IMR-90 (cell line): ENCODE data around the gene ZNF211. TPM values are rescaled to one million over a fixed set of nuclear protein-coding genes. Genes with fewer than 3 reads are reported as not detected.

ENCODE experiments used
- ATAC-seq: fragments of 200-7000 bp; cut with Tn5 transposase; 2 replicates; pipeline ENCODE4 v1.9.1; 2020; ENCODE audit warnings: low read depth, mild to moderate bottlenecking, moderate library complexity
- BruUV-seq: library from RNA; stranded (reverse); fragments of 400-500 nt; replicated peaks from 2 replicates; lab custom pipeline; 2021; lab: Mats Ljungman, UMichigan
- CTCF ChIA-PET: fragments of 300-600 bp; formaldehyde crosslinking; extraction: SDS; loops from one replicate; lab custom pipeline; 2021; ENCODE audit warnings: antibody characterized with exemption; lab: Yijun Ruan, JAX
- POLR2A ChIA-PET: fragments of 300-600 bp; sonication (Branson Sonifier 250); formaldehyde crosslinking; loops from one replicate; lab custom pipeline; 2022; ENCODE audit warnings: antibody characterized with exemption; ENCODE audit not compliant: unreplicated experiment; lab: Charles Lee
- DNase-seq: peaks from one replicate; pipeline ENCODE4 v3.0.0; 2013
- H2AFZ ChIP-seq: replicated peaks from 2 replicates; pipeline ENCODE3; 2013; ENCODE audit warnings: low read length, mild to moderate bottlenecking; ENCODE audit not compliant: poor library complexity
- H2AK5ac ChIP-seq: 2 replicates; pipeline ENCODE4 v1.6.1; 2013; ENCODE audit warnings: low read depth, low read length, inconsistent platforms
- H2AK9ac ChIP-seq: replicated peaks from 2 replicates; pipeline ENCODE3; 2013; ENCODE audit warnings: mild to moderate bottlenecking, low read depth, low read length, moderate library complexity; ENCODE audit not compliant: poor library complexity
- H2BK120ac ChIP-seq: 2 replicates; pipeline ENCODE4 v1.6.1; 2013; ENCODE audit warnings: low read depth, low read length, inconsistent platforms
- H2BK15ac ChIP-seq: 3 replicates; pipeline ENCODE4 v1.6.1; 2013; ENCODE audit warnings: low read depth, low read length, inconsistent platforms
- H2BK20ac ChIP-seq: 2 replicates; pipeline ENCODE4 v1.6.1; 2013; ENCODE audit warnings: low read depth, mild to moderate bottlenecking, inconsistent platforms, low read length, moderate library complexity
- H2BK5ac ChIP-seq: 2 replicates; pipeline ENCODE4 v1.6.1; 2013; ENCODE audit warnings: mild to moderate bottlenecking, low read depth, low read length, inconsistent platforms; ENCODE audit not compliant: poor library complexity, severe bottlenecking
- H3K14ac ChIP-seq: replicated peaks from 2 replicates; pipeline ENCODE4 v1.6.1; 2013; ENCODE audit warnings: low read depth, low read length, inconsistent platforms
- H3K18ac ChIP-seq: 2 replicates; pipeline ENCODE4 v1.6.1; 2013; ENCODE audit warnings: low read depth, low read length, control low read depth
- H3K23ac ChIP-seq: 2 replicates; pipeline ENCODE4 v1.6.1; 2013; ENCODE audit warnings: low read depth, low read length, inconsistent platforms
- H3K27ac ChIP-seq: 2 replicates; pipeline ENCODE4 v1.5.1; 2013; ENCODE audit warnings: mild to moderate bottlenecking, control low read depth, low read length; ENCODE audit not compliant: insufficient read depth
- H3K27me3 ChIP-seq: 2 replicates; pipeline ENCODE4 v1.6.1; 2013; ENCODE audit warnings: low read length; ENCODE audit not compliant: control insufficient read depth, insufficient read depth
- H3K36me3 ChIP-seq: 2 replicates; pipeline ENCODE4 v1.6.1; 2013; ENCODE audit warnings: low read length, mixed read lengths; ENCODE audit not compliant: control insufficient read depth, insufficient read depth
- H3K4ac ChIP-seq: 2 replicates; pipeline ENCODE4 v1.6.1; 2013; ENCODE audit warnings: low read depth, low read length, inconsistent platforms
- H3K4me1 ChIP-seq: 2 replicates; pipeline ENCODE4 v1.6.1; 2013; ENCODE audit warnings: low read length, mixed read lengths; ENCODE audit not compliant: control insufficient read depth, insufficient read depth
- H3K4me2 ChIP-seq: 2 replicates; pipeline ENCODE4 v1.6.1; 2013; ENCODE audit warnings: low read depth, mild to moderate bottlenecking, control low read depth, low read length, moderate library complexity
- H3K4me3 ChIP-seq: 2 replicates; pipeline ENCODE4 v1.5.1; 2013; ENCODE audit warnings: low read depth, mild to moderate bottlenecking, control low read depth, low read length, moderate library complexity; ENCODE audit not compliant: insufficient read depth
- H3K56ac ChIP-seq: 2 replicates; pipeline ENCODE4 v1.6.1; 2013; ENCODE audit warnings: low read length, inconsistent platforms; ENCODE audit not compliant: insufficient read depth; ENCODE audit errors: extremely low read depth
- H3K79me1 ChIP-seq, 2 experiments: 2 replicates each; pipeline ENCODE4 v1.6.1; 2013; ENCODE audit warnings: low read length in 2 of 2, inconsistent platforms in 1 of 2, low read depth in 1 of 2
- H3K9ac ChIP-seq: 2 replicates; pipeline ENCODE4 v1.6.1; 2013; ENCODE audit warnings: low read depth, low read length, control low read depth
- H3K9me1 ChIP-seq: 2 replicates; pipeline ENCODE4 v1.6.1; 2013; ENCODE audit warnings: low read length, inconsistent platforms; ENCODE audit not compliant: insufficient read depth
- H3K9me3 ChIP-seq: 2 replicates; pipeline ENCODE4 v1.6.1; 2013; ENCODE audit warnings: low read length; ENCODE audit not compliant: control insufficient read depth, insufficient read depth
- H4K20me1 ChIP-seq: 2 replicates; pipeline ENCODE4 v1.6.1; 2013; ENCODE audit warnings: low read length, inconsistent platforms; ENCODE audit not compliant: insufficient read depth
- H4K5ac ChIP-seq: 2 replicates; pipeline ENCODE4 v1.6.1; 2013; ENCODE audit warnings: mild to moderate bottlenecking, low read depth, low read length, control low read depth
- H4K8ac ChIP-seq, 2 experiments: 2 replicates each; pipeline ENCODE4 v1.6.1; 2013; ENCODE audit warnings: low read depth in 2 of 2, low read length in 2 of 2, control low read depth in 1 of 2, inconsistent platforms in 1 of 2
- H4K91ac ChIP-seq: 2 replicates; pipeline ENCODE4 v1.6.1; 2013; ENCODE audit warnings: low read depth, low read length, inconsistent platforms; ENCODE audit not compliant: insufficient read depth
- CEBPB ChIP-seq: IDR thresholded peaks from 2 replicates; pipeline ENCODE4 v1.6.1; 2012; ENCODE audit warnings: low read depth, low read length, improper control_type of control experiment
- CHD1 ChIP-seq: IDR thresholded peaks from 2 replicates; pipeline ENCODE4 v1.6.1; 2012; ENCODE audit warnings: low read depth, low read length, improper control_type of control experiment
- ELK1 ChIP-seq: fragments of 150-350 bp; IDR thresholded peaks from 2 replicates; pipeline ENCODE4 v1.6.1; 2016; ENCODE audit warnings: low read depth, mild to moderate bottlenecking, low read length, moderate library complexity, borderline replicate concordance
- FOS ChIP-seq: fragments of 150-350 bp; IDR thresholded peaks from 2 replicates; pipeline ENCODE4 v1.6.1; 2016; ENCODE audit warnings: low read depth, low read length
- MAFK ChIP-seq: IDR thresholded peaks from 2 replicates; pipeline ENCODE4 v1.6.1; 2012; ENCODE audit warnings: low read depth, low read length, improper control_type of control experiment
- MAZ ChIP-seq: IDR thresholded peaks from 2 replicates; pipeline ENCODE4 v1.6.1; 2012; ENCODE audit warnings: low read depth, mild to moderate bottlenecking, low read length, improper control_type of control experiment, moderate library complexity, borderline replicate concordance
- NFE2L2 ChIP-seq: fragments of 150-350 bp; IDR thresholded peaks from 2 replicates; pipeline ENCODE4 v1.6.1; 2016; ENCODE audit warnings: low read depth, mild to moderate bottlenecking, low read length
- POLR2A ChIP-seq: IDR thresholded peaks from 2 replicates; pipeline ENCODE4 v1.6.1; 2012; ENCODE audit warnings: mild to moderate bottlenecking, low read depth, low read length
- RFX5 ChIP-seq: IDR thresholded peaks from 2 replicates; pipeline ENCODE4 v1.8.0; 2012; ENCODE audit warnings: low read depth, mild to moderate bottlenecking, low read length, moderate library complexity
- USF2 ChIP-seq: fragments of 150-350 bp; IDR thresholded peaks from 2 replicates; pipeline ENCODE4 v1.6.1; 2017; ENCODE audit warnings: mild to moderate bottlenecking, antibody characterized with exemption, low read length, low read depth
- WGBS, 2 experiments: methylation state at CpG; one replicate each; pipeline versions ENCODE4 v1.1.5 to v1.1.7; 2013; ENCODE audit warnings: missing lambda C conversion rate in 2 of 2; ENCODE audit not compliant: insufficient read length in 1 of 2; ENCODE audit errors: extremely low coverage in 2 of 2; 5-methylcytosine and 5-hydroxymethylcytosine counted together
- dilution Hi-C: fragments of 300-500 bp; cut with HindIII; formaldehyde crosslinking; loops from one replicate; pipeline ENCODE4 v1.14.3; 2018; ENCODE audit warnings: low sequenced_read_pairs; ENCODE audit not compliant: unreplicated experiment
- in situ Hi-C: fragments of 300-500 bp; cut with MboI; formaldehyde crosslinking; loops from 3 replicates; pipeline ENCODE4 v1.14.3; 2019; ENCODE audit warnings: low sequenced_read_pairs, inconsistent platforms, mixed read lengths
- intact Hi-C: fragments of 100-400 bp; cut with micrococcal nuclease; formaldehyde crosslinking; loops from 2 replicates; pipeline ENCODE4 v1.10.0; 2022
- polyA plus RNA-seq, 3 experiments: library from polyadenylated mRNA; depleted of rRNA; stranded (reverse); fragments of >200 nt; gene quantifications; 2 replicates each; pipeline ENCODE4 v1.2.3, GENCODE V29; 2012; ENCODE audit warnings: low replicate concordance in 1 of 3
- total RNA-seq: library from RNA; depleted of rRNA; stranded (reverse); fragments of >200 nt; gene quantifications from 2 replicates; pipeline ENCODE4 v1.2.3, GENCODE V29; 2012

ZNF211 gene
- total and polyA plus RNA-seq, 2 of the 4 experiments (the other 2 are of a cell fraction), result 8.7 to 13.1 TPM

GRCh38 chr19:57688011-57688763, 55.2 kb downstream of the ZNF211 start:
- intact Hi-C loops (no loop called here), in situ Hi-C loops (no loop called here), dilution Hi-C loops (no loop called here)
- Histone ChIP-seq H3K9me1 (no peaks in the 10 kb centered on the region), H3K4me2 (no peak overlapping the region), H2AK9ac (no peak overlapping the region), H2BK5ac (no peak overlapping the region), H3K27me3 (no peaks in the 10 kb centered on the region), H2BK15ac (no peak overlapping the region), H3K9me3 (peaks cover 75% of the 10 kb centered on the region), H3K4ac (no peak overlapping the region), H3K36me3 (peaks cover 54% of the 10 kb centered on the region), H3K27ac (no peak overlapping the region), H3K14ac (no peak overlapping the region), H3K79me1 (peaks cover 50 to 57% of the 10 kb centered on the region in 2 experiments), H2AK5ac (no peak overlapping the region), H2AFZ (no peak overlapping the region), H3K18ac (no peak overlapping the region), H2BK120ac (no peak overlapping the region), H2BK20ac (no peak overlapping the region), H4K91ac (no peak overlapping the region), H3K4me3 (no peak overlapping the region), H4K8ac (no peak overlapping the region), H3K4me1 (no peaks in the 10 kb centered on the region), H3K9ac (no peak overlapping the region), H4K5ac (no peak overlapping the region), H3K56ac (no peak overlapping the region), H4K20me1 (no peaks in the 10 kb centered on the region), H3K23ac (no peak overlapping the region)
- TF ChIP-seq ELK1 (no peak), CHD1 (no peak), FOS (no peak), USF2 (no peak), RFX5 (no peak), POLR2A (no peak), NFE2L2 (no peak), CEBPB (no peak), MAFK (no peak), MAZ (no peak)
- POLR2A ChIA-PET, result no interaction called here
- DNase-seq, result no peak
- ATAC-seq, result no peak
- BruUV-seq, result no TSS peak
- WGBS, 2 experiments, result no CpG with 5 or more reads among the region's 6 CpGs
- CTCF ChIA-PET, result no interaction called here
